Gastrocnemius medialis (tissue), 4 donors: Measurements from ENCODE around the gene IGSF21.

Source experiments
- CTCF ChIP-seq, 5 experiments: fragments of 450-650 bp in 3 of 5; fragments of 200-600 bp in 2 of 5; sonication (generic) in 2 of 5; IDR thresholded peaks in 4 of 5; conservative IDR thresholded peaks in 1 of 5; 1 replicate in 4 of 5; 2 replicates in 1 of 5; pipeline ENCODE4 v1.5.1; 2016 to 2019; ENCODE audit warnings: antibody characterized with exemption in 5 of 5, mild to moderate bottlenecking in 3 of 5, moderate library complexity in 3 of 5
- POLR2A ChIP-seq, 2 donors: fragments of 450-650 bp; IDR thresholded peaks; one replicate each; pipeline ENCODE4 v1.6.1; 2017; ENCODE audit warnings: antibody characterized with exemption in 2 of 2, mild to moderate bottlenecking in 2 of 2, moderate library complexity in 2 of 2

- TF ChIP-seq CTCF (IDR thresholded peaks at IDR 0.05 in 4 of 5, conservative IDR thresholded peaks at IDR 0.05 in 1 of 5) = no peak
- no peak for TF ChIP-seq POLR2A (IDR thresholded peaks at IDR 0.05)
Observed at GRCh38 chr1:18237371-18237770, 129.8 kb downstream of the IGSF21 start.
